ENCODE data around the gene MAB21L3. TPM values are rescaled to one million over a fixed set of nuclear protein-coding genes. Genes with fewer than 3 reads are reported as not detected.

The MAB21L3 gene
- polyA plus RNA-seq, 4 donors: 0.38 to 0.79 (median 0.62) TPM; not detected in 1

DNA sequence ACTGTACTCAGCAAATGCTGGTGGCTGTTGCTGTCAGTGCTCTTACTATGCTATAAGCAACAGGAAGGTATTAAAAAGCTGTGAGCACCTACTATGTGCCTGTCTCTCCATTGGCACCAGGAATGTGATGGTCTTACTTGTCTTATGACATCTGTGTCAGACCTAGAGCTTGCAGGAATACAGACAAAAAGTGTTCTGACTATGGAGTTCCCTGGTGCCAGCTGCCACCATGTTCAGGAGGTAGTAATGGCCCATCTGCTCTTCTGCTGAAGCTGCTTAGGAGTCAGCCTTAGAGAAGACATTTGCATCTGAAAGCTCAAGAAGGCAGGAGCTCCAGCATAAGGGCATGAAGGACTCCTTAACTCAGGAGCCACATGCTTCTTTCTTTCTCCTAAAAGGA, 52.3 kb downstream of the MAB21L3 start:
- DNase-seq (ENCODE audit: low read depth in 4 of 4, low spot score in 3 of 4): no peak

DNA sequence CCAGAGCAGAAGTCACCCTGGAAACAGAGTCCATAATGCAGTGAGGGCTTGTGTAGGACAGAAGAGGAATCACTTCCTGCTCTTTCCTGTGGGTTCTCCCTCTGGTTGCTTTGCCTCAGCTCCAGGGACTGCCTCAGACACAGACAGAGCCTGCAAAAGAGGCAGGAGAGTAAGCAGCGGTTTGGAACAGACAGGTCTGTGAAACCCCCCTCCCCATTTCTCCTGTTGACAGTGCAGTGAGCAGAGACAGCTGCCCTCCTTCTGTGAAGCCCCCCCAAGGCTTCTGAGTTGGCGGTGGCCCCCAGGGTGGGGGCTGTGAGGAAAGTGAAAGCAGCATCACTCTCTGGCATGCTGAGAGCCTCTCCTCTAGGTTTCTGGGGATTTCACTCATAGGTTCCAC, 53.0 kb downstream of the MAB21L3 start:
- DNase-seq (ENCODE audit: low read depth in 4 of 4, low spot score in 3 of 4): no peak

DNA sequence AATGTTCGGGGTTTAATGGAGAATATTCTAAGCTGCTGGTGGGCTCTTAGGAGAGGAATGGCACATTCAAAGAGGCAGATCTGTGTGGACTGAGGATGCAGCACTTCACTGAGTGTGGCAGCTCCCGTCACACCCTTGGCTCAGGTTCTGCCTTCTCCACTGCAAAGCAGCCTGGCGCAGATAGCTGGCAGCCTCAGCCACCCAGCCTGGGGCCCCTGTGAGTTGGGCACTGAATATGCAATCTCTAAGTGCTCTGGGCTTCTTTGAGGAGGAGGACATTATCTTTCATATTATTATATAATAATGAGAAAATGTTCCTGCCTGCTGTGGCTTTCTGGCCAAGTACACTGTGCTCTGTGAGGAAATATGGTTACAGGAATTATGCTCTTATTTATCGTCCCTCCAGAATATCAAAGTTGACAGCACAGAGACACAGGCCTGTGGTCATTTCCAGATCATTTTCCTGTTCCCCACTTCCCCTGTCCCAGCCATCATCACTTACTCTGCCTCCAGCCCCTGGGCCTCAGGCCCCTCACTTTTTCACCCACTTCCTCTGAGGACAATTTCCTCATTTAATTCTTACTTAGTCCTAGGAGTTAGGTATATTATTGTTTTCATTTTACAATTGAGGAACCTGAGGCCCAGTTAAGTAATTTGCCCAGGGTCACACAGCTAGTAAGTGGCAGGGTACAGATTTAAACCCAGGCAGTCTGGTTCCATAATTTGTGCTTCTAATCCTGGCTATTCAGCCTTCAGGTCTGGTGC, 53.6 kb downstream of the MAB21L3 start:
- DNase-seq (ENCODE audit: low read depth in 4 of 4, low spot score in 3 of 4): no peak

DNA sequence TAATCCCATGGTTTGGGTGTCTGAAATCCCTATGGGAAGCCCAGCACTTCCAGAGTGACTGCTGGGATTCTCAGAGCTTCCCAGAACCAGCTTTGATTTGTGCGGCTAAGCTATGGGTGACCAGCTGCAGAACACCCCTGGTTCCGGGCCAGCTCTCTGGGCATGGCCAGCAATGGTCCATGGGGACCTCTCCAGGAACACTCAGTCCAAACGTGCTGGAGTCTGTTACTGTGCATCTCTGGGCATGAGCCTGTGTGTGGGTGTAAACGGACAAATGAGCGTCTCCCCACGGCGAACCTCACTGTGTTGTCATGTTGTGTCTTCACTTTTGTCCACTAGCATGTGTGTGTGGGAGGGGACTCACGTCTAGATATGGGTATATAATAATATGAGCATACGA, 54.4 kb downstream of the MAB21L3 start:
- DNase-seq (ENCODE audit: low read depth in 4 of 4, low spot score in 3 of 4): no peak

DNA sequence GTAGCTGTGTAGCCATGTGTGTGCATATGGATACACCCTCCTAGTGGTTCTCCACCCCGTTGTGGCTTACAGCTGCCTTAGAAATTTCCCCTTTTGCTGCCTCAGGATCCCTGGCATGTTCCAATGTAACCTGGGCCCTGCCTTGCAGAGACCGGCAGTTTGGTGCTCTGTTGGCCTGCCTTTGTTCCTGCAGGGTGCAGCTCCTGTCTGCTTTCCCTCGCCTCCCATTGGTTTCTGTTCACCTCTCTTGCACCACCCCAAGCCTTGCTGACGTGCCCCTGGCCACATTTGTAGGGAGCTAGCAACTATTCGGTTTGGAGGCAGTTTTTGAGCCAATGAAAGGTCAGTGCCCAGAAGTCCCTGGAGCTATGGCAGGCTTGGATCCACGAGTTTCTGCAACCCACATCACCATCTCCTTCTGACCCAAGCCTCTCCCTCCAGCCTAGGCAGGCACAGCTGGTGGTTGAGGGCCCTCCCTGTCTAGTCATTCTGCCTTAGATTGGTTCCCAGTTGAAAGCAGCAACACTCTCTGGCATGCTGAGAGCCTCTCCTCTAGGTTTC, 54.9 kb downstream of the MAB21L3 start:
- no peak for DNase-seq (ENCODE audit: low read depth in 4 of 4, low spot score in 3 of 4)

DNA sequence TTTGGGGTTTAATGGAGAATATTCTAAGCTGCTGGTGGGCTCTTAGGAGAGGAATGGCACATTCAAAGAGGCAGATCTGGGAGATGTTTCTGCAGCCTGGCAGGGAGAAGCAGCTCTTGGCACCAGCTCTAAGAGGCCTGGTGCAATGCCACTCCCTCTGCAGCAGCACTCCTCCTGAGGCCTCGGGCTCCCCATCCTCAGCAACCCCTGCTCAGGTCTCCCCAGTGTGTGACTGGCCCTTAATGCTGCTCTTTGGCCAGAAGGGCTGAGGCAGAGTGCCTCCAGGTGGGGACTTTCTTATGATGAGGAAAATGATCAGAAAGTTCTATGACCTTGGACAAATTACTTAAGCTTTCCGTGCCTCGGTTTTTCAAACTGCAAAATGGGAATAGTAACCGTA, 55.5 kb downstream of the MAB21L3 start:
- DNase-seq (ENCODE audit: low read depth in 4 of 4, low spot score in 3 of 4): no peak

DNA sequence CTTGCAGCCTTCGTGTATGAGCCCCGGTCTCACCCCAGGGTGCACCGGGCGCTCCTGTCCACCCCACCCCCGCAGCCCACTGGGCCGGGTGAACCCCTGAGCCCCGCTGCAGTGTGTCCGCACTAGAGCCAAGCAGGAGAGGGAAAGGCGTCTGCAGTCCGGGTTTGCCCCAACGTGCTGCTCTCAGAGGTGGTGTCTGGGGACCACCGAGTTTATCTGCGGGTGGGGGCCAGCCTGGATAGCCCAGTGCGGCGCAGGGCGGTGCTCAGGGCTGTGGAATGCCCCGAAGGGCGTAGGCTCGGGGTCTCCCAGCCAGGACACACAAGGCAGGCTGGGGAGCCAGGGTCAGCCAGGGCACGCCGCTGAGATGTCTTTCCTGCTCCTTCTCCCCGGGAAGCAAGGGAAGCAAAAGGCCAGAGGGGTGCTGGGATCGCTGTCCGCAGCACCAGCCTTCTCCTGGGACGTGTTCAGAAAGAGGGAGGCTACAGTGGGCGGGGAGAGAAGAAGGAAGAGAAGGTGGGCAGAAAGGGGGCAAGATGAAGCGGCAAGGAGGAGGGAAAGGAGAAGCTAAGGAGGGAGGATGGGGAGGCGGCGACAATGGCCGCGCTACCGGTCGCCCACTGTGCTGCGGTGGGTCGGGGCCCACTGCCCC, 56.6 kb downstream of the MAB21L3 start:
- DNase-seq (ENCODE audit: low read depth in 4 of 4, low spot score in 3 of 4): no peak

DNA sequence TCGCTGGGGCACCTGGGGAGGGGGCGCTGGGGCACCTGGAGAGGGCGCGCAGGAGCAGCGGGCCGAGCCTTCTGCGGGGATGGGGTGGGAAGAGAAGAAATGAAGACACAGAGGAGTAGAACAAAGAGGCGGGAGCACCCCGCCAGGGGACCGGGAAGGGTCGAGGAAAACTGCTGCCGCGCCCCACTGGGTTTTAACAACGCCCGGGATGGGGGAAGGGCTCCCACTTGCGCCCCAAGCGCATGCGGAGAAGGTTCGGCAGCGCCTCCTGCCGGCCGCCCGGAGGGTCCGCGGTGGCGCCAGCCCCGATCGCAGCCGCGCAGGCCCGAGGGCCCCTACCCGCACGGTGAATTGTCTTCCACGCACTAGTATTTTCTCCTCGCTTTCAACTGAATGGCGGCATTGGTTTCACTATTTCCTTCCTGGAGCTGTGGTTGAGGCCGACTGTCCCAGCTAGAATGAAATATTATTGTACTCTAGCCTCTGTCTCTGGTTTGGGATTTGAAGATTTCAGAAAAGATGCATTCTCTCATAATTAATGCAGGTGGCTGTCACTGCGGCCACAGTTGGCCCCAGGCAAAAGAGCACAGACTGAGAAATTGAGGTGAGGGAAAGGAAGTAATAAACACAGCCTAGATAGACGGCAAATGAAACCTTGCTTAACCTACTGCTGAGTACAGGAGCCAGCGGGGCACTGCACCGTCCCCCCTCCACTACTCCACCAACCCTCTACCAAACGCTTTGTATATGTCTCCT, 57.3 kb downstream of the MAB21L3 start:
- peak in 3 of 4 donors; percentile 63 to 78 (median 66) for DNase-seq (ENCODE audit: low read depth in 4 of 4, low spot score in 3 of 4)

DNA sequence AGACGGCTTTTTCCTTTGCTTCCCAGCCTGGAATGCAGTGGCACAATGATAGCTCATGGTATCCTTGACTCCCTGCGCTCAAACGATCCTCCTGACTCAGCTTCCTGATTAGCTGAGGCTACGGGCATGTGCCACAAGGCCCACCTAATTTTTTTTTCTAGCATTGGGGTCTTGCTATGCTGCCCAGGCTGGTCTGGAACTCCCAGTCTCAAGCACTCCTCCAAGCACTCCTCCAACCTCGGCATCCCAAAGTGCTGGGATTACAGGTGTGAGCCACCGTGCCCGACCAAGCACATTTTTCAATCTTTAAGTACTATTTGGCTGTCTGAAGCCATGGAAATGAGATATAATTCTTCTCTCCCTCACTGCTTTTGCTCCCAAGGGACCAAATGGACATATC, 58.7 kb downstream of the MAB21L3 start:
- DNase-seq (ENCODE audit: low read depth in 4 of 4, low spot score in 3 of 4): no peak

DNA sequence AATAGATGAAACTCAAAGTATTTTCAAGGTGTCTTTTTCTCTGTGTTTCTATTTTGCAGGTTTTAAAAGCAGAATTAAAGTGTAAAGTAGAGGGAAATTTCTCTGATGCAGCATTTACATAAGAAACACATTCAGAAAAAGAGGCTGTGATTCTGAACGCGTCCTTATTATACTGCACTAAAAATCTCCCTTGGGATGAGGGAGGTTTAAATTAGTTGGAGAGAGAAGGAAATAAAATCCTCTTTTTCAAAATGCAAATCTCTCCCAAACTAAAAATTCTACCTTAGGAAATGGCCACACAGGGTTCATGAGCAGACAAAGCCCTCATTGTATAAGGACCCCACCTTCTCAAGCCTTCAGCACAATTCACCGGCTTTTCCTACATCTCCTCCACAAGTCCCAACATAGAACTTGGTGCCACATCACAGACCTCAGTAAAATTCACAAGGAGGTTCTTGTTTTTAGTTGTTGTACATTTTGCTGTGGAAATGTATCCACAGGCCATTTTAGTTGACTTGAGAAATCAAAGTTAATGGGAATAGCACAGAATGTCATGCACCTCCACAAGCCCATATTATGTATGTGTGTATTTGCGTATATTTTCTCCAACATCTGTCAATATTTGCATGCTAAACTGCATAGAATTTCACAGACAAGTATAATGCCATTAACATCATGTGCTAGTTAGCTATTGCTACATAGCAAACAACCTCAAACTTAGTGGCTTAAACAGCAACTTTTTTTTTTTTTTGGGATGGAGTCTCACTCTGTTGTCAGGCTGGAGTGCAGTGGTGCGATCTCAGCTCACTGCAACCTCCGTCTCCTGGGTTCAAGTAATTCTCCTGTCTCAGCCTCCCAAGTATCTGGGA, 59.8 kb downstream of the MAB21L3 start:
- no peak for DNase-seq (ENCODE audit: low read depth in 4 of 4, low spot score in 3 of 4)

DNA sequence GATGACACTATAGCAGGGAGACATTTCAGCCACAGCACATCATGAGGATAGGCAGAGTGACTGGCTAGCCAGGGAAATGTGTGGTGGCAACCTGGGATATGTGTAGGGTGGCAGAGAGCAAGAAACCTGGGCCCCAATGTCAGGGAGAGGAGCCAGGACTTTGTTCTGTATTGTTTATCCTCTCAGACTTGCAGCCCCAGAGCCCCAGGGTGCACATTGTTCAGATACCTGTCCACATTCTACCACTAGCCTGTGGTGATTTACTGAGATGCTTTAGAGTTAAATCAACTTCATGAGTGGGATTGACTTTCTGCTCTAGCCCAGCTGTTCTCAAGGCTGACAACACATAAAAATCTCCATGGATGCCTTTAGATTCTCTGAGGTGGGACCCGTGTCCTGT, 61.5 kb downstream of the MAB21L3 start:
- DNase-seq (ENCODE audit: low read depth in 4 of 4, low spot score in 3 of 4): no peak

DNA sequence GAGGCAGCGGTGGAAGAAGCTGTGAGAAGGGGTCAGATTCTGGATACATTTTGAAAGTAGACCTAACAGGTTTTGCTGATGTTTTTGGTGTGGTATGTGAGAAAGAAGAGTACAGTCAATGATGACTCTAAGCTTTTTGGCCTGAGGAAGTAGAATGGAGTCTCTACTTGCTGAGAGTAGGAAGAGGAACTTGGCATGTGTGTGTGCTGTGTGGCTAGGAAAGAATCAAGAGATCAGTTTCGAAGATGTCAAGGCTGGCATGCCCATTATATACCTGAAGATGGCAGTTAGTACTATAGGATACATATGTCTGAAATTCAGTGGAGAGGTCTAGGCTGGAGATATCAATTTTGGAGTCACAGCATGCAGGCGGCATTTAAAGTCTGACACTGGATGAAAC, 64.4 kb downstream of the MAB21L3 start:
- no peak for DNase-seq (ENCODE audit: low read depth in 4 of 4, low spot score in 3 of 4)

DNA sequence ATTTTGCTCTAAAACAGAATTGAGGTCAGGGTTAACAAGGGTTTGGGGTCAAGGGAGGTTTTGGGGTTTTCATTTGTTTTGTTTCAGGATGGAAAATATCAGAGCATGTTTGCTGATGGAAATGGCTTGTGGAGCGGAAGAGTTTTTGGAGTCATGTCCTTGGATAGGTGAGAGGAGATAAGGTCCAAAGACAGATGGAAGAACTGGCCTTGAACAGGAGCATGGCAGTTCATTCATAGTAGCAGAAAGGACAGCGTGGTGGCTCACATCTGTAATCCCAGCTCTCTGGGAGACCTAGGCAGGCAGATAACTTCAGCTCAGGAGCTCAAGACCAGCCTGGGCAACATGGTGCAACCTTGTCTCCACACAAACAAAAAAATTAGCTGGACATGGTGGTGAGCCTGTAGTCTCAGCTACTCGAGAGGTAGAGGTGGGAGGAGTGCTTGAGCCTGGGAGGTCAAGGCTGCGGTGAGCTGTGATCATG, 65.1 kb downstream of the MAB21L3 start:
- DNase-seq (ENCODE audit: low read depth in 4 of 4, low spot score in 3 of 4): no peak

DNA sequence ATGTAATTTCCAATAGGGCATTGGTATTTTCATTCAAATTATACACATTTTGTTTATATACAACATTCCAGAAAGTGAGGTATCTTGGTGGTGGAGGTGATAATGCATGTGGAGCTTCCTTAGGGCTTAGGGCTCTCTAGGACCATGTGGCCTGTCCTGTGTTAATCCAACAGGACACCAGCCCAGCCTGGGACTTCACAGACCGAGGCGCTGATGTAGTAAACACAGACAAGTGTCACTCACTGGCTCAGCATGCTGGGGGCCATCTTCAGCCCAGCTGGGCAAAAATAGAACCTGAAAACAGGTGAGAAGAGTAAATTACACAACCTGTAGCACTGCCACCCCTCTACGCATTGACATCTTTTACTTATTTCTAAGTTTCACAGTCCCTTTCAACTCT, 66.7 kb downstream of the MAB21L3 start:
- DNase-seq (ENCODE audit: low read depth in 4 of 4, low spot score in 3 of 4): no peak

DNA sequence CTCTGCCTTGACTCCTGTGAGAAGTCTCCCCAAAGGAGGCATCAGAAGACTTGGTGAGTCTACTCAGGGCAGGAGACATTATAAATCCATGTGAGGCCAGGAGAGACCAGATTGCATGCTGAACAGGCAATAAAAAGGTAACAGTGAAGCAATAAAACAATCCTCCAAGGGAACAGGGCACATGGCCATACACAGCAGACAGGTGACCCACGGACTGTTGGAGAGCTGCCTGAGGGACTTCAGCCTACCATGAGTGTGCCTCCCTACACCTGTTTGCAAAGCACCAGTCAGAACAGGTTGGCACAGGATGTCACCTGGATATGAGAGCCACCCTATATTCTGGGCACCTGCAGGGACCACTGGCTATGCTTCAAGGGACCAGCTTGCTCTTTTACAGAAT, 67.6 kb downstream of the MAB21L3 start:
- DNase-seq (ENCODE audit: low read depth in 4 of 4, low spot score in 3 of 4): no peak

DNA sequence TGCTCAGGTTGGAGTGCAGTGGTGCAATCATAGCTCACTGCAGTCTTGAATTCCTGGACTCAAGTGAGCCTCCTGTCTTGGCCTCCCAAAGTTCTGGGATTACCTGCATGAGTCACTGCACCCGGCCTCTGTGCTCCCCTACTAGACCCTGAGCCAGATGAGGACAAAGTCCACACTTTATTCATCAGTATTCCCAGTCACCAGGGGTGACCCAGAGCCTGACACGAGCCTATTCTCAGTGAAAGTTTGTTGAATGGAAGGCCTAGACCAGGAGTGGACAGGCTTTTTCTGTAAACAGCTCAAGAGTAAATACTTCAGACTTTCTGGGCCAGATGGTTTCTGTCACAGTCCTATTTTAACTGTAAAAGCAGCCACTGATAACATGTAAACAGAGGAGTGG, 68.2 kb downstream of the MAB21L3 start:
- DNase-seq (ENCODE audit: low read depth in 4 of 4, low spot score in 3 of 4): no peak

DNA sequence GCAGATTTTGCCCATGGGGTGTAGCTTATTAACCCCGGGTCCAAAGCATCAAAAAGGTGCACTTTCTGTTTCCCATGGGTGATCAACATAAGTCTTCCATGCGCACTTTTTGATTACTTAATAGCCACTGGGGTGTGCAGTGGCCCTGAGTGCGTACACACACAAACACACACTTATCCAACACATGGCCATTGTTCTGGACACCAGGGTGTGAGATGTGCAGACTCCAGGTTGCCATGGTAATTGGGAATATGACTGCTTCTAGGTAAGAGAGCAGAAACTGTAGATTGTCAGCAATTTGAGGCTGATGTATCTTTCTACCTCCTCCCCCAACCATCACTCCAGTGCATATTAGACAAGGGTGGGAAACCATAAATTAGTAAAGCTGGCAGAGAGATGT, 68.8 kb downstream of the MAB21L3 start:
- DNase-seq (ENCODE audit: low read depth in 4 of 4, low spot score in 3 of 4): no peak

DNA sequence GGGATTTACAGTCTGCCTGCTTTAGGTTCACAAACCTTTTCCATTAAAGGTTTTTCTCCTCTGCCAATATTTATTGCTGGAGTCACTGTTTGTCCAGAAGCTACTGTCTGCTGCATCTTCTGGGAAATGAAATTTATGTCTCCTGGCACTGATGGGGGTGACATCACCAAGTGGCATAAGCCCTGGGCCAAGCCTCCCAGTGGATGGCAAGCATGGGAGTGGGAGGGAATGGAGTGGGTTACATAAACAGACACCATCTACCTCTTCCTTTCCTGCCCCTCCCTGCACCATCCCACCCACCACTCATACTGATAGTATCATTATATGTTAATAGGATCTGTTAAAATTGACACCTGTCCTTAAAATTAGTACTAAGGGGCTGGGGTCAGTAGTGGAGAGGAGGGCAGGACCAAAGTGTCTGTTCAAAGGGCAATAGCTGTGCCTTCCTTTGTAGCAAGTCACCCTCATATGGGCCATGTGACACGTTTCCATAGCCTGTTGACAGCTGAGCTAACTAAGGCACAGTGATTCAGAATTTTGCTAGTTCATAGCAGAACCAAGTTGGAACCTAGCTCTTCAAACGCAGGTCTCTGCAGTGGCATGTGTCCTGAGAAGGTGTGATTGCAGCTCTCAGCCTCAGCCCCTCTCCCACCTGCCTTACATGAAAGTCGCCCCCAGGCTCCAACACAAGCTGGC, 71.0 kb downstream of the MAB21L3 start:
- no peak for DNase-seq (ENCODE audit: low read depth in 4 of 4, low spot score in 3 of 4)

All from left renal pelvis (tissue), 4 donors.